PC-9 (cell line): ENCODE measurements around the gene BGLAP. TPM values are rescaled to one million over a fixed set of nuclear protein-coding genes. Genes with fewer than 3 reads are reported as not detected.

Source experiments
- BruUV-seq: library from RNA; stranded (reverse); fragments of 400-500 nt; replicated peaks from 2 replicates; lab custom pipeline; 2021; lab: Mats Ljungman, UMichigan
- CTCF ChIA-PET: fragments of 300-600 bp; sonication (Branson Sonifier 250); formaldehyde crosslinking; loops from one replicate; lab custom pipeline; 2022; ENCODE audit warnings: antibody characterized with exemption; lab: Charles Lee
- POLR2A ChIA-PET: fragments of 300-600 bp; sonication (Branson Sonifier 250); formaldehyde crosslinking; loops from one replicate; lab custom pipeline; 2022; ENCODE audit warnings: antibody characterized with exemption; ENCODE audit not compliant: unreplicated experiment; lab: Charles Lee
- DNase-seq, 2 experiments: peaks; one replicate each; pipeline versions ENCODE4 v3.0.0 to v3.0.0-alpha.2; 2015 to 2022; ENCODE audit warnings: mixed read lengths in 1 of 2
- H2AFZ ChIP-seq: fragments of 200-600 bp; sonication (generic); 2 replicates; pipeline ENCODE4 v1.8.1; 2017; ENCODE audit warnings: antibody characterized with exemption
- H3F3A ChIP-seq: fragments of 200-600 bp; sonication (generic); 2 replicates; pipeline ENCODE4 v1.8.1; 2017; ENCODE audit warnings: antibody characterized with exemption, mild to moderate bottlenecking, low read depth; ENCODE audit not compliant: insufficient read depth
- H3K27ac ChIP-seq: fragments of 200-600 bp; sonication (generic); 2 replicates; pipeline ENCODE4 v1.6.1; 2016; ENCODE audit warnings: mixed run types
- H3K27me3 ChIP-seq: fragments of 200-600 bp; sonication (generic); 2 replicates; pipeline ENCODE4 v1.6.1; 2016; ENCODE audit warnings: low read depth, mixed run types; ENCODE audit not compliant: insufficient read depth
- H3K36me3 ChIP-seq: fragments of 200-600 bp; sonication (generic); 2 replicates; pipeline ENCODE4 v1.6.1; 2016; ENCODE audit warnings: low read depth, mixed run types
- H3K4me1 ChIP-seq: fragments of 200-600 bp; sonication (generic); replicated peaks from 2 replicates; pipeline ENCODE4 v1.6.1; 2016; ENCODE audit warnings: mixed run types; ENCODE audit not compliant: insufficient read depth
- H3K4me2 ChIP-seq: fragments of 200-600 bp; sonication (generic); 2 replicates; pipeline ENCODE4 v1.6.1; 2017; ENCODE audit warnings: mixed run types
- H3K4me3 ChIP-seq: fragments of 200-600 bp; sonication (generic); 2 replicates; pipeline ENCODE4 v1.6.1; 2016; ENCODE audit warnings: mixed run types
- H3K79me2 ChIP-seq: fragments of 200-600 bp; sonication (generic); 2 replicates; pipeline ENCODE4 v1.6.1; 2017; ENCODE audit warnings: low read depth, mixed run types
- H3K9me2 ChIP-seq: fragments of 200-600 bp; sonication (generic); 2 replicates; pipeline ENCODE4 v1.8.1; 2017; ENCODE audit warnings: mild to moderate bottlenecking; ENCODE audit not compliant: insufficient read depth
- H3K9me3 ChIP-seq: fragments of 200-600 bp; sonication (generic); 2 replicates; pipeline ENCODE4 v1.8.1; 2016; ENCODE audit warnings: low read depth; ENCODE audit not compliant: insufficient read depth
- H4K20me1 ChIP-seq: fragments of 200-600 bp; sonication (generic); 2 replicates; pipeline ENCODE4 v1.8.1; 2017; ENCODE audit not compliant: insufficient read depth
- CTCF ChIP-seq: fragments of 200-600 bp; sonication (generic); conservative IDR thresholded peaks from 2 replicates; pipeline ENCODE4 v1.6.1; 2017; ENCODE audit warnings: mixed run types, antibody characterized with exemption, mild to moderate bottlenecking, moderate library complexity
- EZH2 ChIP-seq: fragments of 200-600 bp; sonication (generic); IDR thresholded peaks from 2 replicates; pipeline ENCODE4 v1.8.0; 2017; ENCODE audit warnings: antibody characterized with exemption, low read depth
- intact Hi-C: fragments of 100-400 bp; cut with micrococcal nuclease; formaldehyde crosslinking; loops from one replicate; pipeline ENCODE4 v1.10.0; 2022; ENCODE audit not compliant: unreplicated experiment
- total RNA-seq: library from RNA; stranded (reverse); gene quantifications from 2 replicates; pipeline ENCODE4 v1.2.3, GENCODE V29; 2021

The BGLAP gene
- total RNA-seq, 1 experiment from 2014 or later, result 2.6 TPM

- Histone ChIP-seq H3K27ac (no peak overlapping the region), H3K9me3 (no peaks in the 10 kb centered on the region), H3K4me2 (no peak overlapping the region), H3K9me2 (no peaks in the 10 kb centered on the region), H3K4me1 (0 out of 2 replicates have a peak, but pooled peaks cover 5% of the 10 kb centered on the region), H4K20me1 (no peaks in the 10 kb centered on the region), H3K27me3 (no peaks in the 10 kb centered on the region), H3K79me2 (no peaks in the 10 kb centered on the region), H3K4me3 (no peak overlapping the region), H2AFZ (no peak overlapping the region), H3K36me3 (0 out of 2 replicates have a peak, but pooled peaks cover 8% of the 10 kb centered on the region), H3F3A (peaks cover 11% of the 10 kb centered on the region)
- BruUV-seq, result no TSS peak
- no peak for DNase-seq
- ChIA-PET POLR2A (no interaction called here), CTCF (no interaction called here)
- intact Hi-C loops, result loop anchor here (5.0 kb wide), 2 partner anchors 219 to 226 kb away; no protein-coding TSS in a partner anchor
- TF ChIP-seq EZH2 (no peak), CTCF (no peak)
Measured at GRCh38 chr1:156228501-156228900, 13.5 kb upstream of the BGLAP start.

- no peak for DNase-seq
- intact Hi-C loops, result loop anchor here (5.0 kb wide), 2 partner anchors 217 to 228 kb away; no protein-coding TSS in a partner anchor
- BruUV-seq, result no TSS peak
- H3K27ac ChIP-seq, result no peak overlapping the region
- ChIA-PET CTCF (interaction anchor here (0.6 kb wide), 1 partner anchor 169 kb away, joined by 3 read pairs; the partner anchor contains the start of gene RAB25), POLR2A (interaction anchor here (0.7 kb wide), 1 partner anchor 147 kb away, joined by 3 read pairs; no protein-coding TSS in a partner anchor)
- H3K79me2 ChIP-seq, result no peaks in the 10 kb centered on the region
- H3K4me2 ChIP-seq, result no peak overlapping the region
- H3K27me3 ChIP-seq, result no peaks in the 10 kb centered on the region
- no peaks in the 10 kb centered on the region for H3K36me3 ChIP-seq
- H3F3A ChIP-seq, result peaks cover 8% of the 10 kb centered on the region
- no peak overlapping the region for H3K4me3 ChIP-seq
- H4K20me1 ChIP-seq, result no peaks in the 10 kb centered on the region
- 0 out of 2 replicates have a peak, but pooled peaks cover 3% of the 10 kb centered on the region for H3K4me1 ChIP-seq
- H2AFZ ChIP-seq, result no peak overlapping the region
- TF ChIP-seq EZH2 (no peak), CTCF (no peak)
- H3K9me3 ChIP-seq, result no peaks in the 10 kb centered on the region
- no peaks in the 10 kb centered on the region for H3K9me2 ChIP-seq
Measured at GRCh38 chr1:156229809-156230472, 12.0 kb upstream of the BGLAP start.

GRCh38 chr1:156230473-156230837 is 11.5 kb upstream of the BGLAP start:
- H3K9me3 ChIP-seq, result no peaks in the 10 kb centered on the region
- no peaks in the 10 kb centered on the region for H4K20me1 ChIP-seq
- H3K79me2 ChIP-seq, result no peaks in the 10 kb centered on the region
- no peaks in the 10 kb centered on the region for H3K4me1 ChIP-seq
- no peak overlapping the region for H3K4me2 ChIP-seq
- H3K36me3 ChIP-seq, result no peaks in the 10 kb centered on the region
- TF ChIP-seq CTCF (no peak), EZH2 (no peak)
- BruUV-seq, result no TSS peak
- no peak overlapping the region for H3K4me3 ChIP-seq
- intact Hi-C loops, result no loop called here
- ChIA-PET POLR2A (no interaction called here), CTCF (interaction anchor here (0.6 kb wide), 1 partner anchor 11 kb away, joined by 6 read pairs; no protein-coding TSS in a partner anchor)
- no peaks in the 10 kb centered on the region for H3K9me2 ChIP-seq
- H3F3A ChIP-seq, result 0 out of 2 replicates have a peak, but pooled peaks cover 5% of the 10 kb centered on the region
- no peaks in the 10 kb centered on the region for H3K27me3 ChIP-seq
- no peak for DNase-seq
- H3K27ac ChIP-seq, result no peak overlapping the region
- H2AFZ ChIP-seq, result no peak overlapping the region
